ENCODE results near the gene MED26.

MED26 gene

DNA sequence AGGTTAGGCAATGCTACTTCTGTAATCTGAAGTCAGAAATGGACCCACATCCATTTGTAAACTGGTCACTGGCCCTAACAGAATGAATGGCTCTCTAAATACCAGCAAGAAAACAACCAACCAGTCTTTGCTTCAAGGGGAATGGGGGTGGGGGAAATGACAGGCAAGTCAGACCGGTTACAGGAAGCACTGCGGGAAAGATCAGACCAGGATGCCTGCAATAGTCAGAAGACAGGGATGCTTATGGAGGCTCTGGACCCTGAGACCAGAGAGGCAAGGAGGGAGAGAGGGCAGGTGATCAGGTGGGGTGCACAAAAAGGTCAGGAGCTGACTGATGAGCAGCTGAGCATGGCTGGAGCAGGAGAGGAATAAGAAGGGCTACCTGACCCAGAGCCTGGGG is 13.1 kb downstream of the MED26 start:
- DNase-seq (ENCODE audit: low read depth in 2 of 2, low spot score in 1 of 2), result no peak

DNA sequence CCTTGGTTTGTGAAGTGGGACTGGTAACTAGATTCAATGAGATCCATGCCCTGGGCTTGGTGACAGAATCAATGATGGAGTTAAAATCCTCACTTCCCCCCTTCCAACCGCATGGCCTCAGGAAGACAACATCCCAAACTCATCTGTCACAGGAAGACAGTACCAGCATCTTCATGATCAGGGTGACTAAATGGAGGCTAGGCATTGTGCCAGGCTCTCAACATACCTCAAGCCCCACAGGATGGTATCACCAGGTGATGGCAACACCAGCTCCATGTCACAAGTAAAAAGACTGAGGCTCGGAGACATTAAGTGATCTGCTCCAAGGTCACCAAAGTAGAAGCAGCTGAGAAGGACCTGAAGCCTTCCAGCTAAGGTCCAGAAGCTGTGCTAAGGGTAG is 14.2 kb downstream of the MED26 start:
- DNase-seq (ENCODE audit: low read depth in 2 of 2, low spot score in 1 of 2), result no peak

DNA sequence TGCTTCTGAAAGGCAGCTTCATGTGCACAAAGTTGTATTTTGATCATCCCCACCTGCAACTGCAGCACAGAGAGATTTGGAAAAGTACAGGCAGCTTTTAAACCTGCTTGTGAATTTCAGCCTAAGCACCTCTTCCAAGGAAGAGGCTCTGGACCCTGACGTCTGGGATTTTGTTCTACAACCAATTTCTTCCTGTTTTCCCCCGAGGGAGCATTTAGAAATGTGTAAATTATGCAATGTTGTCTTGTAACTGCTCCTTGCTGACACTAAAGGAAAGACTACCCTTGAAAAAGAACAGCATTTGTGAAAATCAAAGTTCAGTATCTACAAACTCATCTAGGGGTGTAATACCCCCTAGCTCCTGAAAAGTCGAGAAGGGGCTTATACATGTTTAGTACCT is 15.4 kb downstream of the MED26 start:
- no peak for DNase-seq (ENCODE audit: low read depth in 2 of 2, low spot score in 1 of 2)

DNA sequence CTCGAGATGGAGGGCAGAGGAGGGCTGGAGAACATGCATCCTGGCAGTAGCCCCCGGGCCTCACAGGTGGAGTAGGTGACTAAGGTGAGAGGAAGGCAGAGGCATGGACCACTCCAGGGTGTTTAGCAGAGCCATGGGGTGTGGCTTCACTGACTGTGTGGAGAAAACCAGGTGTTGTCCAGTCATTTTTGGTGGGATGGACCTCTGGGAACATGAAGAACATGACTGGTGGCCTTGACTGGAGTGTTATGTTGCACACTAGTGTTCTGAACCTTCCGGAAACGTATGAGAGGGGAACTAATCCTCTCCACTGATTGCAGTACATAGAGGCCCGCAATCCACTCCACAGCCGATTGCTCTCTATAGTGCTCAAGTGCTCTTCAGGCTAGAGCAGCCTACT is 16.9 kb downstream of the MED26 start:
- DNase-seq (ENCODE audit: low read depth in 2 of 2, low spot score in 1 of 2), result no peak

DNA sequence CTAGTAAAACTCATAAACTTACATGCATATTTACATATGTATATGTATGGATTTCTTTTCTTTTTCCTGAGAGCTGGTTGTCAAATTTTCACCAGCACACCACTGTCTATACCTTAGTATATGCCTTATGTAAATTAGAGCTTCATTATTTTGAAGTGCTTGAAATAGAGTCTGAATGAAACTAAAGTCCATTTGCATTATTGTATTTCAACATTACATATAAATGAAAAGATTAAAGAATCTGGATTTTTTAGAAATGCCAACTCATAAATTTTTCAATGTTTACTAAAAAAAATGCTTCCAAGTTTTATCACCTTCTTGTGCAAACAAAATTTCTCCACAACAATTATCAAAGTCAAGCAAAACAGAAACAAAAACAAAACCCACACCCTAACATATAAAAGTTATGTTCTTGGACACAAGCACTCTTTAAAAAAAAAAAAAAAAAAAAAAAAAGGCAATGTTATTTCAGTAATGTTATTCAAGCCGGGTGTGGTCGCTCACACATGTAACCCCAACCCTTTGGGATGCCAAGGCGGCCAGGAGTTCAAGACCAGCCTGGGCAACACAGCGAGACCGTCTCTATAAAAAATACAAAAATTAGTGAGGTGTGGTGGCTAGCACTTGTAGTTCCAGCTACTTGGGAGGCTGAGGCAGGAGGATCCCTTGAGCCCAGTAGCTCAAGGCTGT is 18.3 kb downstream of the MED26 start:
- DNase-seq (ENCODE audit: low read depth in 2 of 2, low spot score in 1 of 2), result no peak

DNA sequence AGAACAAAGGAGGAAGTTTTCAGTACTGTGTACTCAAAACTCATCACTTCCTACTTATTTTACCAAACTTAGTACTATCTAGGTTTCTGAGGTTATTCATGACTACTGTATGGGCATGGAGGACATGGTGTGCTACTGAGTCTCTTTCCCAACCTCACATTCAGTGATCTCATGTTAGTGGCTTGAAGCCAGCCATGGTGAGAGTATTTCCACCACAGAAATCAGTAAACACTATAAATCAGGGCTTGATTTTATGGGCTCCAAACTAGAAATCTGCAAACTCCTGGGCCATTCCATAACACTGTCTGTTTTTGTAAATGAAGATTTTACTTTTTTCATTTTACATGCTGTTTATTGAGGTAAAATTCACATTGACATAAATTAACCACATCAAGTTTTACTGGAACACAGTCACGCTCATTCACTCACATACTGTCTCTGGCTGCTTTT is 19.7 kb downstream of the MED26 start:
- no peak for DNase-seq (ENCODE audit: low read depth in 2 of 2, low spot score in 1 of 2)

DNA sequence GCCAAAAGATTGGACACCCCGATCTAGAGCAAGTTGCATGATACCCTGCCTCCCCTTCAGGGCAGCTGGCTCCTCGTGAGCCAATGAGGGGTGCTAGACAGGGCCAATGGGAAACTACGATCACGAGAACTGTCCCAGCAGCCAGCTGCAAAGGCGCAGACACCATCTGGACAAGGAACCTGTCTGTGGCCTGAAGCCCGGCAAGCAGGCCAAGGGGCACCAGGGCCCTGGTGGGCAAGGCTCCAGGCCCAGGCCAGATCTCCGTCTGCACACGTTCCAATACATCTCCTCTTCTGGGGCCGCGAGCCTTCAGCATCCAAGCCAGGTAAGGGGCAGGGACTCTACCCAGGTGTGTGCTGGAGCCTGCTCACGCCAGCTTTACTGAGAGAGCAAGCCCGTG is 20.2 kb downstream of the MED26 start:
- DNase-seq (ENCODE audit: low read depth in 2 of 2, low spot score in 1 of 2), result no peak

DNA sequence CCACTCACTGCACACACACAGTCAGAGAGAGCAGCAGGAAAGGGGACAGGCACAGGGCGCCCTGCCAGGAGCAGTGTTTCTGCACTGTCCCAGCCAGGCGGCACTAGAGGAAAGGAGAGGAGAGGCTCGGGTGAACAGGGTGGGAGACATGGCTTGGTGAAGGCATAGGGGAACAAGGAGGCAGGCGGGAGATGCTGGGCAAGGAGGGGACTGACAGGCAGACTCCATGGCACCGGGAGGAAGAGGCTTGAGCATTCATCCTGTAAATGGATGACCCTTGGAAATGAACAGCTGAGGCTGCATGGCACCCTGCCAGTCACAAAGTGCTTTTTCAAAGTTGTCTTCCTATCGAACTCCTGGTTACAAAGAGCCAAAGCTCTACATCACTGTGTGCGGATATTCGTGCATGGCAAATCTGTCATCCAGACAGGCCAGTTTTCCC is 22.4 kb downstream of the MED26 start:
- no peak for DNase-seq (ENCODE audit: low read depth in 2 of 2, low spot score in 1 of 2)

DNA sequence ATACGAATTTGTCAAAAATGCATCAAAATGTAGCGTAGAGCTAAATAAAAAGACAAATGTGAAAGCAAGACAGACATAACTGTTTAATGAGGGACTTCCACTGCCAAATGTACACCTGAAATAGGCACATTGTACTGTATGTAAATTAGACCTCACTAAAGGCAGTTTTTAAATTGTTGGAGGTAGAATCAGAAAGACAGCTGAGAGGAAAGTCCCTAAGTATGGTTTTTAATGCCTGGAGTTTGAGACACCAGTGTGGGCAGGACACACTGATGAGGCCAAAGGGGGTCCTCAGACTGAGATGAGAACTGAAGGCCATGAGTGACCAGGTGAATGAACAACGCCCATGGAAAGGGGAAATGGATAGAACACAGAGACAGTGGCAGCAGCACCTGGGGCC is 22.9 kb downstream of the MED26 start:
- DNase-seq (ENCODE audit: low read depth in 2 of 2, low spot score in 1 of 2), result no peak

DNA sequence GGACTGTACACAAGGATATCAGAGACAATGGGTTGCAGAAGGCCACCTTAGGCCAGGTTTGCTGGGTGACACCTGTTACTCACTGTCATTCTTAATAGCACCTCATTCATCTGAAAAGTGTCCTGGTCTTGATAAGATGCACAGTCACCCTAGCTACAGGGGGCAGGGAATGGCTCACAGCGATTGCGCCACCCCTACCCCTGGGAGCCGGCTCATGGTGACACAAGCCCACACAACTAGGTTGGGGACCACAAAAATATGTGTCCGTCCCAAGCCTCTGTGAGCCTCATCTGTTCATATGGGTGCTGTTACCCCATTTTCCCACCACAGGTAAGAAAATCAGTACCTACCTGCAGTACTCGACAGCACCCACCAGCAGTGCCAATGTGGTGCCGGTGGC is 23.4 kb downstream of the MED26 start:
- DNase-seq (ENCODE audit: low read depth in 2 of 2, low spot score in 1 of 2), result no peak

DNA sequence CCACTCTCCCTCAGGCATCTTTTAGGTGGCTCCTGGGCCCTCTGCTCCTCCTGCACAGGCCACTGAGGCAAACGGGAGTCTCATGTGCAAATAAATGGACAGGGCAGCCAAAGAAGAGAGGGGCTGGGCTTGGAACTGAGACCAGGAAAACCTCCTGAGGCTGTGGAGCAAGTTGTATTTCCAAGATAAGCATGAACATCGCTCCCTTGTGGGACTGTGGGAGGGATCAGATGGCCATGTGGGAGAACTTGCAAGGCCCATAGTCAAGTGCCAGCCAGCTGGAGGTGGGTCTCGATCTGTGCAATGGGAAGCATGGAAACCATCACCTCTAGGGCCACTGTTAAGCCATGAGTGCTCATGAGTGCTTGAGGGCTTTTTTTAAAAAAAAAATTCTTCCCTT is 24.9 kb downstream of the MED26 start:
- no peak for DNase-seq (ENCODE audit: low read depth in 2 of 2, low spot score in 1 of 2)

DNA sequence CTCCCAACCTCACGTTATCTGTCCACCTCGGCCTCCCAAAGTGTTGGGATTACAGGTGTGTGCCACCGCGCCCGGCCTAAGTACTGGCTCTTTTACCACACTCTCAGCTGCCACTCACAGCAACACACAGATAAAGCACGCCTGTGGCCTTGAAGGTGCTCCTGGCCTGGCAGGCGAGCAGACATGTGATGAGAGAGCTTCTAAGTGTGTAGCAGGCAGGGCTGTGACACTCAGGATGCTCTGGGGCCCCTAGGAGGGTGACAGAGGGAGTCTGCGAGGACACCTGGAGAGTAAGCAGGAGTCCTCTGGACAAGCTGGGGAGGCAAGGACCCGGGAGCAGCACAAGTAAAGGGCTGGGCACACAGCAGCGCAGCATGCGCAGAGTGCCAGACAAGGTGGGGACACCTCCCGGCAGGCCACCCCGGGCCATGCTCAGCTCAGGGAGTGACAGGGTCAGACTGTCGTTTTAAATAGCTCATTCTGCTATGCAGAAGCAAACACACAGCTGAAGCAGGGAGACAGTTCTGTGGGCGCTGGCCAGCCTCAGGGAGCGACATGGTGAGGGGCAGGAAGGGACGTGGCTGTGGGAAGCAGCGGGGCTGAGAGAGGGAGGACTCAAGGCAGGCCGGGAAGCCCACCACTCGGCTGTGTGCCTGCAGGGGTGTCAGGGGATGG is 26.5 kb downstream of the MED26 start:
- DNase-seq (ENCODE audit: low read depth in 2 of 2, low spot score in 1 of 2), result no peak

DNA sequence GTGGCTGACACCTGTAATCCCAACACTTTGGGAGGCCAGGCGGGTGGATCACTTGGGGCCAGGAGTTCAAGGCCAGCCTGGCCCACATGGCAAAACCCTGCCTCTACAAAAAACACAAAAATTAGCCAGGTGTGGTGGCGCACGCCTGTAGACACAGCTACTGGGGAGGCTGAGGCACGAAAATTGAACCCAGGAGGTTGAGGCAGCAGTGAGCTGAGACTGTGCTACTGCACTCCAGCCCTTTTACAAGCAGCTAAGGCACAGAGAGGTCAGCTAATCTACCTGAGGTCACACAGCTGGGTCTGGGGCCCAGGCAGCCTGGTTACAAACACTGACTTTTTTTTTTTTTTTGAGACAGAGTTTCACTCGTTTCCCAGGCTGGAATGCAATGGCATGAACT is 27.2 kb downstream of the MED26 start:
- DNase-seq (ENCODE audit: low read depth in 2 of 2, low spot score in 1 of 2), result no peak

DNA sequence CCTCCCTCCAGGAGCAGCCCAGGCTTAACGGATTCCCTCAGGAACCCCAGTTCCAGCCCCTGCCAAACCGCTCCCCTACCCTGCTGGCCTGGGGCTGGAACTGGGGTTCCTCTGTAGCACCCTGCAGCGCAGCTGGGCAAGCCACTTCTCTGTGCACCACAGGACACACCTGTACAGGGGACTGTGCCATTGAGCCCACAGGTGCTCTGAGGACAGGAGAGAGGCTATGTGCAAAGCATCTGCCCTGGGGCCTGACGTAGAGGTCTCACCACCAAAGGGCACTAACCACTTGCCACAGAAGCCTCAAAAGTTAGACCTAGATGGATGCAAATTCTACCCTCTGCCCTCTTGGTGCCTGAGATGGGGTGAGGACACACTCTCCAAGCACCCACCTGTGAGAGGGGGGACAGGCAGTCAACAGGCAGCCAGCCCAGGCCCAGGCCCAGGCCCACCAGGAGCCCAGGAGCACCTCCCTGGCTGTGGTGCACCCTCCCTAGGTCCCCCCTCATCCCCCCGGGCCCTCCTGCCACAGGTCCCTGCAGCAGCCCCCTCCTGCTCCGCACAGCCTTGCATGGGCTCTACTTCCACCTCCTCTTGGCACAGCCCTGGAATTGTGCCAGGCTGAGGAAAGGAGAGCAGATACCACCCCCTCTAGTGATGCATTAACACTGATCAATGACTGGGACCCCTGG is 28.2 kb downstream of the MED26 start:
- no peak for DNase-seq (ENCODE audit: low read depth in 2 of 2, low spot score in 1 of 2)

DNA sequence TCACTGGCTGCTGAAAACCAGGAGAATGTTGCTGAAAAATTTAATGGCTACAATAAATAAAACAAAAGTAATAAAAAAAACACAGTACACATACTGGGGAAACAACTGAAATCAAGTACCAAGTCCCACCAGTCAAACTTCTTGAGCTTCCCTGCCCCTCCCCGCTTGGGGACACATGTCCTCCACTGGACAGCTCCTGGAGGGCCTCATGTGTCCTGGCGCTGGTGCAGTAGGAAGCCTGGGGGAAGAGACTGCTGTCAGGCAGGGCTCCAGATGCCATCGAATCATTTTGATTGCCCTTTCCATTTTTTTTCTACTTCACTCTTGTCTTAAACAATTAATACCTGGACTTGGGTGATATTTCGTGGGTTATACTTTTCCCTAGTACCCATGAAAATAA is 29.2 kb downstream of the MED26 start:
- DNase-seq (ENCODE audit: low read depth in 2 of 2, low spot score in 1 of 2), result no peak

DNA sequence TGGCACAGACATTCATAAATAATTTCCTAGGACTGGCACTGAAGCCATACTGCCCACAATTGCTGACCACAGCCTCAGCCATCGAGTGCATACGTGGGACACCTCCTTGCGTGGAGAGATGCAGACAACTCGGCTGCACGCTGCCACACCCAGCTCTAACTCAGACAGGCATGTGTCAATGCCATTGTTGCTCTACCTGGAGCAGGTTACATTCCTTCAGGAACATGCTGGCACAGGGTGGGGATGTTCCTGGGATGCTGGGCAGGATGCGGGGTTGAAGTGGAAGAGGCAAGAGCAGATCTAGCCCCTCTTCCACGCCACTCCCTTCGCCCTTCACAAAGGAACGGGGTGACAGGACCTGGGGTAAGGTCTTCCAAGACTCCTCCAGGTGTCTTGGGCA is 31.6 kb downstream of the MED26 start:
- DNase-seq (ENCODE audit: low read depth in 2 of 2, low spot score in 1 of 2), result no peak

DNA sequence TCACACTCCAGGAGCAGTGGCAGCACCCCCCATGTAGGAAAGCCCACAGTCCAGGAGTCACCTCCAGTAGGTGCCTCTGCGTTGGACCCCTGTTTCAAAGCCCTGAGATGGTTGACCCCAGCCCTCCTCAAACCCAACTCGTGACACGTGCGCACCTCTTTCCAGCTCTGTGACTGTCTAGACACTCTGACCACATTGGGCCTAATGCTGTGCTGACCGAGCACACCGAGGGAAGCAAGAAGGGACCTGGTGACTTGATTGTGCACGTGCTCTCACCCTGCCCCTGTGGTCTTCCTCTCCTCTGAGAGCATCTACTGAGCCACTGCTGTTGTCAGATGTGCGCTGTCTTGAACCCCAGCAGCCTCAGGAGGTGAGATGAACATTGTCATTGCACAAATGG is 32.9 kb downstream of the MED26 start:
- DNase-seq (ENCODE audit: low read depth in 2 of 2, low spot score in 1 of 2), result no peak

DNA sequence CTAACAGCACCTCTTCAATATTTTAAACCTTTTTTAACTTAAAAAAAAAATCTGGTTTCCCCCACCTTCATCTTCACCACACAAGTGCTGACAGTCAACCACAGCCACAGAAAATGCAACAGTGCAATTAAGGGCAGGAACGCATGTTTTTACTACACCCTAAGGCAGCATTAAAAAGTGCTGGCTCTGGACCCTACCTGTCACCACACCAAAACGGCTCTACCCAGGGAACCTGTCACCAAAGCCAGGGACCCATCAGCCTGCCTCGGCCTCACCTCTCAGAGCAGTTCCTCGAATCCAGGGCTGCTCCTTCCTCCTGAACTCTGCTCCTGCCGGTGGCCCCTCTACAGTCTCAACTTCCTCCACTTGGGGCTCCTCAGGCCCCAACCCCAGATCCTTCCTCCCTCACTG is 33.3 kb downstream of the MED26 start:
- no peak for DNase-seq (ENCODE audit: low read depth in 2 of 2, low spot score in 1 of 2)

DNA sequence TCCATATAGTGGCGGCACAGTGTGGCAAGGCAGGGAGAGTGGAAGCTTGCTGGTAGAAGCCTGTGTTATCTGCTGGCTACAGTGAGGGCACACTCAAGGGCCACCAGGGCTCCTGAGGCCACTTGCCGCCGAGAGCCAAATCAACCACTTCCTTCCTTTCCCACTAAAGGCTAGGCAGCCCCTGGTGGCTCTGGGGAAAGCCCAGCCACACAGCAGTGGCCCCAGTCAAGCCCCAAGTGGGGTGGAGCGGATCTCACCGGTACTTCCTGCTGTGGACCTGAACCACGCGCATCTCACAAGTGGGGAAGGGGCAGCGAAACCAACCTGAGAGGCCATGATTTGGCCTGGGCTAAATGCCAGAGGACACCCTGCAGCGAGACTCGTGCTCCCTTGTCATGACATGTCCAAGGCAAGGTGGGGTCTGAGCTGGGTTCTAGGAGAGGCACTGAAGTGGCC is 33.8 kb downstream of the MED26 start:
- DNase-seq (ENCODE audit: low read depth in 2 of 2, low spot score in 1 of 2), result no peak

DNA sequence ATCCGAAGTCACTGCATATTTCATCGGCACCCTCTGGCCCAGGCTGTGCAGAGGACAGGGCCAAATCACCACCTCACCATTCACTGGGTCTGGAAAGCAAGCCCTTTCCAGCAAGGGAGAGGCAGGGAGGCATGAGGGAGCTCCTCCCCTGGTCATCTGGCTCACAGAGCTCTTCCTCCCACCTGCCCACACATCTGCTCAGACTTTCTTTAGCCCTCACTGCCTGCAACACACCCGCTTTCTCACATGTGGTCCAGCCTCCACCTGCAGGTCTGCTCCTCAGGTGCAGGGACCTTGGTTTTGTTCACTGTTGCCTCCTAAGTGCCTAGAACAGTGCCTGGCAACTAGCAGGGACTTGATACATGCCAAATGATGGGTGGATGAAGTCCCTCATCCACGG is 34.8 kb downstream of the MED26 start:
- DNase-seq (ENCODE audit: low read depth in 2 of 2, low spot score in 1 of 2), result no peak

DNA sequence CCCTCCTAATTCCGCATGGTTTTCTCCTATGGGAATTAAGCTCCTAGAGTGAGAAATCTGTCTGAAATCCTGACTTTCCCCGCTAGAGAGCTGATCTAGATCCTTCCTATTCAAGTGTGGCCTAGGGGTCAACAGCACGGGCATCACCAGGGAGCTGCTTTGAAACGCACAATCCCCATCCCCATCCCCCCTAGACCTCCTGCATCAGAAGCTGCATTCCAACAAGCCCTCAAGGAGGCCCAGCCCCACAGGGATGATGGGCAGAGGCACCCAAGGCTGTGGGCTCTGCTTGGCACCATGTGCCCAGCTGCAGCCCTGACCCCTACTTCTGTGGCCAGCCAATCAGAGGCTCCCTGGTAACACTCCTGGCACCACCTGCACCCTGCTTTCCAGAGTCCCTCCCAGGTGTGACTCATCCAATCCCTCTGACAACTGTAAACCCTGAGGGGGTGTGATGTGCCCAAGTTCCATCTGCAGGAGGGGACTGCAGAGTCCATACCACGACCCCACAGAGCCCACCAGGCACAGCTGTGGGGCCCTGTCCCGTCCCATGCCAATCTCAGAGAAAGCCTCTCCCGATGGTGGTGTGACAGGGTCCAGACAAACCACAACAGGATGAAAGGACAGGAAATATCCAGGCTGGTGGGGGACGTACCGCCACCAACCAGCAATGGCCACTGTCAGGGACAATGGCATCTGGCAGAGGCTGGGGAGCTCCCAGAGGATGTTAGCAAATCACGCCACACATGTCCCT is 36.0 kb downstream of the MED26 start:
- no peak for DNase-seq (ENCODE audit: low read depth in 2 of 2, low spot score in 1 of 2)

Data from stimulated activated CD8-positive, alpha-beta memory T cell treated with anti-CD3 and anti-CD28 coated beads, Interleukin-4, amount 100 ng/mL, for 1 hour (primary cell).